Keratinocyte (primary cell): ENCODE data around the gene STYX. TPM values are rescaled to one million over a fixed set of nuclear protein-coding genes. Genes with fewer than 3 reads are reported as not detected.

Source experiments
- DNase-seq: peaks from one replicate; pipeline ENCODE4 v3.0.0-alpha.2; 2011; ENCODE audit warnings: low read depth, missing footprints, low spot score
- FAIRE-seq: peaks from 2 replicates; lab custom pipeline; 2011; peaks lifted over from hg19 to GRCh38; lab: Jason Lieb, UNC
- H2AFZ ChIP-seq: 2 replicates; pipeline ENCODE4 v1.6.0; 2012; ENCODE audit warnings: low read length, control low read depth, inconsistent platforms; ENCODE audit not compliant: control insufficient read depth
- H3K27ac ChIP-seq: 2 replicates; pipeline ENCODE4 v1.5.1; 2011; ENCODE audit warnings: low read length; ENCODE audit not compliant: control insufficient read depth, insufficient read depth
- H3K27me3 ChIP-seq: 3 replicates; pipeline ENCODE4 v1.6.0; 2011; ENCODE audit warnings: low read length; ENCODE audit not compliant: control insufficient read depth, insufficient read depth; ENCODE audit errors: extremely low read depth
- H3K36me3 ChIP-seq, 2 experiments: 2 replicates in 1 of 2; 3 replicates in 1 of 2; pipeline ENCODE4 v1.5.1; 2011; ENCODE audit warnings: low read length in 2 of 2, mild to moderate bottlenecking in 1 of 2; ENCODE audit not compliant: control insufficient read depth in 2 of 2, insufficient read depth in 2 of 2; ENCODE audit errors: extremely low read depth in 1 of 2
- H3K4me1 ChIP-seq: 3 replicates; pipeline ENCODE4 v1.5.1; 2011; ENCODE audit warnings: low read length; ENCODE audit not compliant: control insufficient read depth, insufficient read depth; ENCODE audit errors: extremely low read depth
- H3K4me2 ChIP-seq: 3 replicates; pipeline ENCODE4 v1.6.0; 2011; ENCODE audit warnings: low read depth, low read length; ENCODE audit not compliant: control insufficient read depth, insufficient read depth; ENCODE audit errors: extremely low read depth
- H3K4me3 ChIP-seq, 3 experiments: fragments of 200-600 bp in 1 of 3; sonication (generic) in 1 of 3; 2 replicates in 2 of 3; 3 replicates in 1 of 3; pipeline ENCODE4 v1.5.1; 2011 to 2016; ENCODE audit warnings: low read length in 3 of 3, mild to moderate bottlenecking in 3 of 3, control low read depth in 2 of 3, inconsistent platforms in 1 of 3, low read depth in 1 of 3, mixed read lengths in 1 of 3, mixed run types in 1 of 3, moderate library complexity in 1 of 3; ENCODE audit not compliant: control insufficient read depth in 2 of 3, insufficient read depth in 2 of 3; ENCODE audit errors: extremely low read depth in 1 of 3
- H3K79me2 ChIP-seq: 2 replicates; pipeline ENCODE4 v1.6.0; 2012; ENCODE audit warnings: low read length; ENCODE audit not compliant: control insufficient read depth, insufficient read depth
- H3K9ac ChIP-seq: 3 replicates; pipeline ENCODE4 v1.6.0; 2011; ENCODE audit warnings: low read length; ENCODE audit not compliant: control insufficient read depth, insufficient read depth; ENCODE audit errors: extremely low read depth
- H3K9me1 ChIP-seq: 3 replicates; pipeline ENCODE4 v1.6.0; 2011; ENCODE audit warnings: low read length; ENCODE audit not compliant: control insufficient read depth, insufficient read depth; ENCODE audit errors: extremely low read depth
- H3K9me3 ChIP-seq: 2 replicates; pipeline ENCODE4 v1.5.1; 2012; ENCODE audit warnings: low read depth, low read length; ENCODE audit not compliant: control insufficient read depth
- H4K20me1 ChIP-seq: 3 replicates; pipeline ENCODE4 v1.6.0; 2011; ENCODE audit warnings: low read length; ENCODE audit not compliant: control insufficient read depth, insufficient read depth; ENCODE audit errors: extremely low read depth
- CTCF ChIP-seq, 3 experiments: IDR thresholded peaks in 1 of 3; conservative IDR thresholded peaks in 1 of 3; optimal IDR thresholded peaks in 1 of 3; 2 replicates in 2 of 3; 3 replicates in 1 of 3; pipeline versions ENCODE3 to v1.5.1; 2011; ENCODE audit warnings: low read length in 3 of 3, mild to moderate bottlenecking in 3 of 3, moderate library complexity in 2 of 3, control low read depth in 1 of 3, inconsistent platforms in 1 of 3; ENCODE audit not compliant: insufficient read depth in 2 of 3; ENCODE audit errors: extremely low read depth in 1 of 3
- EZH2 ChIP-seq: IDR thresholded peaks from one replicate; pipeline ENCODE4 v1.6.1; 2012; ENCODE audit warnings: inconsistent platforms, mild to moderate bottlenecking, low read length, moderate library complexity
- dilution Hi-C: fragments of 300-500 bp; cut with MboI; formaldehyde crosslinking; loops from one replicate; pipeline ENCODE4 v1.7.0; 2020; ENCODE audit warnings: low sequenced_read_pairs; ENCODE audit not compliant: extremely low pct_ligation_motif_present
- polyA plus RNA-seq, 5 experiments: library from polyadenylated mRNA; depleted of rRNA in 3 of 5; stranded (reverse) in 3 of 5; stranded (forward) in 1 of 5; unstranded in 1 of 5; fragments of >200 nt; gene quantifications; 1 replicate in 1 of 5; 2 replicates in 3 of 5; 3 replicates in 1 of 5; pipeline versions ENCODE4 v1.2.1 to v1.2.3, GENCODE V29; 2011 to 2012; ENCODE audit warnings: missing spikeins in 2 of 5, low read depth in 1 of 5, low replicate concordance in 1 of 5

Gene STYX
- polyA plus RNA-seq, 1 donor (not counting 4 experiments of a cell fraction or from before 2014, with no cell fraction given): 13.2 TPM

GRCh38 chr14:52729585-52729924 is 411 bp upstream of the STYX start:
- H3K36me3 ChIP-seq: peaks cover 0 to 11% of the 10 kb centered on the region in 2 experiments
- H3K4me2 ChIP-seq: peak overlapping the region; percentile 92
- DNase-seq (no peak), FAIRE-seq (peak; percentile 39)
- peaks cover 4% of the 10 kb centered on the region for H3K4me1 ChIP-seq
- dilution Hi-C loops: no loop called here
- no peaks in the 10 kb centered on the region for H3K9me1 ChIP-seq
- H2AFZ ChIP-seq: no peak overlapping the region
- no peaks in the 10 kb centered on the region for H3K9me3 ChIP-seq
- no peaks in the 10 kb centered on the region for H3K27me3 ChIP-seq
- peaks cover 31% of the 10 kb centered on the region for H3K79me2 ChIP-seq
- no peak for TF ChIP-seq CTCF (optimal IDR thresholded peaks at IDR 0.05 in 1 of 3, IDR thresholded peaks at IDR 0.05 in 1 of 3, conservative IDR thresholded peaks at IDR 0.05 in 1 of 3; ENCODE audit: extremely low read depth in 1 of 3, insufficient read depth in 2 of 3, low read length in 3 of 3)
- no peaks in the 10 kb centered on the region for H4K20me1 ChIP-seq
- H3K4me3 ChIP-seq: peak overlapping the region in 2 of 3 experiments; percentile 48 to 57
- peak overlapping the region; percentile 34 for H3K9ac ChIP-seq
- H3K27ac ChIP-seq: peak overlapping the region; percentile 46

- Histone ChIP-seq H3K4me2 (peak overlapping the region; percentile 94), H3K27me3 (no peaks in the 10 kb centered on the region), H3K79me2 (peaks cover 35% of the 10 kb centered on the region), H3K4me3 (peak overlapping the region; percentile 86 to 98 (median 98)), H4K20me1 (no peaks in the 10 kb centered on the region), H3K4me1 (peaks cover 4% of the 10 kb centered on the region), H3K27ac (peak overlapping the region; percentile 87), H2AFZ (peak overlapping the region; percentile 95), H3K9me1 (no peaks in the 10 kb centered on the region), H3K9ac (peak overlapping the region; percentile 94), H3K36me3 (peaks cover 0 to 5% of the 10 kb centered on the region in 2 experiments), H3K9me3 (no peaks in the 10 kb centered on the region)
- TF ChIP-seq EZH2 (no peak), CTCF (optimal IDR thresholded peaks at IDR 0.05 in 1 of 3, IDR thresholded peaks at IDR 0.05 in 1 of 3, conservative IDR thresholded peaks at IDR 0.05 in 1 of 3; ENCODE audit: extremely low read depth in 1 of 3, insufficient read depth in 2 of 3, low read length in 3 of 3) (no peak)
- FAIRE-seq (no peak), DNase-seq (no peak)
- dilution Hi-C loops: no loop called here
Measured at GRCh38 chr14:52730709-52731111, 744 bp downstream of the STYX start.
